Keratinocyte (primary cell): Measurements from ENCODE around the gene FNDC4. TPM values are rescaled to one million over a fixed set of nuclear protein-coding genes. Genes with fewer than 3 reads are reported as not detected.

Experiments
- DNase-seq: peaks from one replicate; pipeline ENCODE4 v3.0.0-alpha.2; 2011; ENCODE audit warnings: low read depth, missing footprints, low spot score
- FAIRE-seq: peaks from 2 replicates; lab custom pipeline; 2011; peaks lifted over from hg19 to GRCh38; lab: Jason Lieb, UNC
- H2AFZ ChIP-seq: 2 replicates; pipeline ENCODE4 v1.6.0; 2012; ENCODE audit warnings: low read length, control low read depth, inconsistent platforms; ENCODE audit not compliant: control insufficient read depth
- H3K27ac ChIP-seq: 2 replicates; pipeline ENCODE4 v1.5.1; 2011; ENCODE audit warnings: low read length; ENCODE audit not compliant: control insufficient read depth, insufficient read depth
- H3K27me3 ChIP-seq: 3 replicates; pipeline ENCODE4 v1.6.0; 2011; ENCODE audit warnings: low read length; ENCODE audit not compliant: control insufficient read depth, insufficient read depth; ENCODE audit errors: extremely low read depth
- H3K36me3 ChIP-seq, 2 experiments: 2 replicates in 1 of 2; 3 replicates in 1 of 2; pipeline ENCODE4 v1.5.1; 2011; ENCODE audit warnings: low read length in 2 of 2, mild to moderate bottlenecking in 1 of 2; ENCODE audit not compliant: control insufficient read depth in 2 of 2, insufficient read depth in 2 of 2; ENCODE audit errors: extremely low read depth in 1 of 2
- H3K4me1 ChIP-seq: 3 replicates; pipeline ENCODE4 v1.5.1; 2011; ENCODE audit warnings: low read length; ENCODE audit not compliant: control insufficient read depth, insufficient read depth; ENCODE audit errors: extremely low read depth
- H3K4me2 ChIP-seq: 3 replicates; pipeline ENCODE4 v1.6.0; 2011; ENCODE audit warnings: low read depth, low read length; ENCODE audit not compliant: control insufficient read depth, insufficient read depth; ENCODE audit errors: extremely low read depth
- H3K4me3 ChIP-seq, 3 experiments: fragments of 200-600 bp in 1 of 3; sonication (generic) in 1 of 3; 2 replicates in 2 of 3; 3 replicates in 1 of 3; pipeline ENCODE4 v1.5.1; 2011 to 2016; ENCODE audit warnings: low read length in 3 of 3, mild to moderate bottlenecking in 3 of 3, control low read depth in 2 of 3, inconsistent platforms in 1 of 3, low read depth in 1 of 3, mixed read lengths in 1 of 3, mixed run types in 1 of 3, moderate library complexity in 1 of 3; ENCODE audit not compliant: control insufficient read depth in 2 of 3, insufficient read depth in 2 of 3; ENCODE audit errors: extremely low read depth in 1 of 3
- H3K79me2 ChIP-seq: 2 replicates; pipeline ENCODE4 v1.6.0; 2012; ENCODE audit warnings: low read length; ENCODE audit not compliant: control insufficient read depth, insufficient read depth
- H3K9ac ChIP-seq: 3 replicates; pipeline ENCODE4 v1.6.0; 2011; ENCODE audit warnings: low read length; ENCODE audit not compliant: control insufficient read depth, insufficient read depth; ENCODE audit errors: extremely low read depth
- H3K9me1 ChIP-seq: 3 replicates; pipeline ENCODE4 v1.6.0; 2011; ENCODE audit warnings: low read length; ENCODE audit not compliant: control insufficient read depth, insufficient read depth; ENCODE audit errors: extremely low read depth
- H3K9me3 ChIP-seq: 2 replicates; pipeline ENCODE4 v1.5.1; 2012; ENCODE audit warnings: low read depth, low read length; ENCODE audit not compliant: control insufficient read depth
- H4K20me1 ChIP-seq: 3 replicates; pipeline ENCODE4 v1.6.0; 2011; ENCODE audit warnings: low read length; ENCODE audit not compliant: control insufficient read depth, insufficient read depth; ENCODE audit errors: extremely low read depth
- EZH2 ChIP-seq: IDR thresholded peaks from one replicate; pipeline ENCODE4 v1.6.1; 2012; ENCODE audit warnings: inconsistent platforms, mild to moderate bottlenecking, low read length, moderate library complexity
- dilution Hi-C: fragments of 300-500 bp; cut with MboI; formaldehyde crosslinking; loops from one replicate; pipeline ENCODE4 v1.7.0; 2020; ENCODE audit warnings: low sequenced_read_pairs; ENCODE audit not compliant: extremely low pct_ligation_motif_present
- polyA plus RNA-seq, 5 experiments: library from polyadenylated mRNA; depleted of rRNA in 3 of 5; stranded (reverse) in 3 of 5; stranded (forward) in 1 of 5; unstranded in 1 of 5; fragments of >200 nt; gene quantifications; 1 replicate in 1 of 5; 2 replicates in 3 of 5; 3 replicates in 1 of 5; pipeline versions ENCODE4 v1.2.1 to v1.2.3, GENCODE V29; 2011 to 2012; ENCODE audit warnings: missing spikeins in 2 of 5, low read depth in 1 of 5, low replicate concordance in 1 of 5
- TF ChIP-seq, protein P1 (sequence below), 3 experiments: IDR thresholded peaks in 1 of 3; conservative IDR thresholded peaks in 1 of 3; optimal IDR thresholded peaks in 1 of 3; 2 replicates in 2 of 3; 3 replicates in 1 of 3; pipeline versions ENCODE3 to v1.5.1; 2011; ENCODE audit warnings: low read length in 3 of 3, mild to moderate bottlenecking in 3 of 3, moderate library complexity in 2 of 3, control low read depth in 1 of 3, inconsistent platforms in 1 of 3; ENCODE audit not compliant: insufficient read depth in 2 of 3; ENCODE audit errors: extremely low read depth in 1 of 3

Gene FNDC4
- polyA plus RNA-seq, 1 donor (not counting 4 experiments of a cell fraction or from before 2014, with no cell fraction given) = 6.3 TPM

- no peak overlapping the region for H3K27ac ChIP-seq
- H2AFZ ChIP-seq = no peak overlapping the region
- H3K4me1 ChIP-seq = peaks cover 12% of the 10 kb centered on the region
- no peaks in the 10 kb centered on the region for H3K9me3 ChIP-seq
- no peak overlapping the region for H3K4me3 ChIP-seq
- no peaks in the 10 kb centered on the region for H3K9me1 ChIP-seq
- dilution Hi-C loops = no loop called here
- H3K9ac ChIP-seq = no peak overlapping the region
- FAIRE-seq = no peak
- no peaks in the 10 kb centered on the region for H3K27me3 ChIP-seq
- no peak for DNase-seq
- no peaks in the 10 kb centered on the region for H4K20me1 ChIP-seq
- H3K4me2 ChIP-seq = no peak overlapping the region
- TF ChIP-seq EZH2 = no peak
- TF ChIP-seq, protein P1, sequence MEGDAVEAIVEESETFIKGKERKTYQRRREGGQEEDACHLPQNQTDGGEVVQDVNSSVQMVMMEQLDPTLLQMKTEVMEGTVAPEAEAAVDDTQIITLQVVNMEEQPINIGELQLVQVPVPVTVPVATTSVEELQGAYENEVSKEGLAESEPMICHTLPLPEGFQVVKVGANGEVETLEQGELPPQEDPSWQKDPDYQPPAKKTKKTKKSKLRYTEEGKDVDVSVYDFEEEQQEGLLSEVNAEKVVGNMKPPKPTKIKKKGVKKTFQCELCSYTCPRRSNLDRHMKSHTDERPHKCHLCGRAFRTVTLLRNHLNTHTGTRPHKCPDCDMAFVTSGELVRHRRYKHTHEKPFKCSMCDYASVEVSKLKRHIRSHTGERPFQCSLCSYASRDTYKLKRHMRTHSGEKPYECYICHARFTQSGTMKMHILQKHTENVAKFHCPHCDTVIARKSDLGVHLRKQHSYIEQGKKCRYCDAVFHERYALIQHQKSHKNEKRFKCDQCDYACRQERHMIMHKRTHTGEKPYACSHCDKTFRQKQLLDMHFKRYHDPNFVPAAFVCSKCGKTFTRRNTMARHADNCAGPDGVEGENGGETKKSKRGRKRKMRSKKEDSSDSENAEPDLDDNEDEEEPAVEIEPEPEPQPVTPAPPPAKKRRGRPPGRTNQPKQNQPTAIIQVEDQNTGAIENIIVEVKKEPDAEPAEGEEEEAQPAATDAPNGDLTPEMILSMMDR (optimal IDR thresholded peaks at IDR 0.05 in 1 of 3, IDR thresholded peaks at IDR 0.05 in 1 of 3, conservative IDR thresholded peaks at IDR 0.05 in 1 of 3; ENCODE audit: extremely low read depth in 1 of 3, insufficient read depth in 2 of 3, low read length in 3 of 3) = no peak
- no peaks in the 10 kb centered on the region for H3K36me3 ChIP-seq
- H3K79me2 ChIP-seq = no peaks in the 10 kb centered on the region
Observed at GRCh38 chr2:27498975-27499374, 4.0 kb upstream of the FNDC4 start.

- H3K4me2 ChIP-seq = no peak overlapping the region
Observed at GRCh38 chr2:27497288-27497627, 2.3 kb upstream of the FNDC4 start.

More at GRCh38 chr2:27497288-27497627, 2.3 kb upstream of the FNDC4 start:
- dilution Hi-C loops = no loop called here
- Histone ChIP-seq H3K9ac (no peak overlapping the region), H3K9me3 (no peaks in the 10 kb centered on the region), H3K4me3 (no peak overlapping the region), H3K4me1 (peaks cover 12% of the 10 kb centered on the region), H3K27me3 (no peaks in the 10 kb centered on the region), H3K9me1 (no peaks in the 10 kb centered on the region), H2AFZ (no peak overlapping the region), H4K20me1 (no peaks in the 10 kb centered on the region), H3K36me3 (no peaks in the 10 kb centered on the region), H3K79me2 (no peaks in the 10 kb centered on the region), H3K27ac (no peak overlapping the region)
- FAIRE-seq (no peak), DNase-seq (no peak)
- no peak for TF ChIP-seq EZH2
- TF ChIP-seq, protein P1 (optimal IDR thresholded peaks at IDR 0.05 in 1 of 3, IDR thresholded peaks at IDR 0.05 in 1 of 3, conservative IDR thresholded peaks at IDR 0.05 in 1 of 3; ENCODE audit: extremely low read depth in 1 of 3, insufficient read depth in 2 of 3, low read length in 3 of 3) = no peak
